Breast epithelium (tissue), 4 donors: Measurements from ENCODE around the gene LGR4. TPM values are rescaled to one million over a fixed set of nuclear protein-coding genes. Genes with fewer than 3 reads are reported as not detected.

Experiments
- DNase-seq, 2 donors: peaks; one replicate each; pipeline ENCODE4 v3.0.0-alpha.2; 2019; ENCODE audit warnings: low spot score in 2 of 2
- H3K27ac ChIP-seq, 2 donors: fragments of 200-600 bp; sonication (generic) in 1 of 2; one replicate each; pipeline ENCODE4 v1.5.1; 2016 to 2019; ENCODE audit warnings: mild to moderate bottlenecking in 1 of 2
- H3K27me3 ChIP-seq, 2 donors: fragments of 200-600 bp; sonication (generic) in 1 of 2; one replicate each; pipeline versions ENCODE4 v1.5.1 to v1.6.0; 2017 to 2019; ENCODE audit warnings: control low read depth in 1 of 2, mild to moderate bottlenecking in 1 of 2
- H3K36me3 ChIP-seq: fragments of 200-600 bp; one replicate; pipeline ENCODE4 v1.5.1; 2019
- H3K4me1 ChIP-seq, 2 donors: fragments of 200-600 bp; sonication (generic); one replicate each; pipeline ENCODE4 v1.5.1; 2016 to 2019; ENCODE audit warnings: control low read depth in 1 of 2
- H3K4me3 ChIP-seq, 3 donors: fragments of 200-600 bp; sonication (generic); 1 replicate in 2 of 3; 2 replicates in 1 of 3; pipeline ENCODE4 v1.5.1; 2016 to 2019; ENCODE audit warnings: mild to moderate bottlenecking in 3 of 3, moderate library complexity in 2 of 3
- H3K9me3 ChIP-seq, 2 donors: fragments of 200-600 bp; sonication (generic) in 1 of 2; one replicate each; pipeline ENCODE4 v1.5.1; 2016 to 2019; ENCODE audit warnings: control low read depth in 1 of 2
- CTCF ChIP-seq, 3 donors: fragments of 450-650 bp; IDR thresholded peaks; one replicate each; pipeline ENCODE4 v1.5.1; 2016 to 2017; ENCODE audit warnings: antibody characterized with exemption in 3 of 3, mild to moderate bottlenecking in 3 of 3, moderate library complexity in 3 of 3
- POLR2A ChIP-seq: fragments of 450-650 bp; IDR thresholded peaks from one replicate; pipeline ENCODE4 v1.6.1; 2016; ENCODE audit warnings: antibody characterized with exemption, mild to moderate bottlenecking, moderate library complexity
- POLR2AphosphoS5 ChIP-seq, 3 donors: sonication (generic); formaldehyde crosslinking; IDR thresholded peaks; one replicate each; pipeline ENCODE4 v1.6.1; 2017; ENCODE audit warnings: antibody characterized with exemption in 3 of 3
- intact Hi-C: fragments of 100-400 bp; cut with DNase I; formaldehyde crosslinking; loops from one replicate; pipeline ENCODE4 v1.15.1; 2023; ENCODE audit warnings: low total_unique reads
- total RNA-seq, 3 donors: library from RNA; depleted of rRNA; stranded (reverse); fragments of >200 nt; gene quantifications; one replicate each; pipeline ENCODE4 v1.1.0, GENCODE V29; 2016

LGR4 gene
- total RNA-seq, 3 donors from 2014 or later, result 28.5 to 93.7 (median 34.2) TPM

- Histone ChIP-seq H3K4me1 (no peaks in the 10 kb centered on the region), H3K36me3 (no peaks in the 10 kb centered on the region), H3K9me3 (no peaks in the 10 kb centered on the region), H3K4me3 (no peak overlapping the region), H3K27me3 (no peaks in the 10 kb centered on the region), H3K27ac (no peak overlapping the region)
- intact Hi-C loops, result no loop called here
- TF ChIP-seq CTCF (IDR thresholded peaks at IDR 0.05) (no peak), POLR2AphosphoS5 (IDR thresholded peaks at IDR 0.05) (no peak), POLR2A (no peak)
- DNase-seq, result no peak
These were observed 13.4 kb downstream of the LGR4 start for GRCh38 chr11:27459191-27459590.

GRCh38 chr11:27458182-27458581, 14.4 kb downstream of the LGR4 start:
- H3K4me1 ChIP-seq, result peaks cover 0 to 6% of the 10 kb centered on the region in 2 donors
- TF ChIP-seq POLR2AphosphoS5 (IDR thresholded peaks at IDR 0.05) (no peak), CTCF (IDR thresholded peaks at IDR 0.05) (no peak), POLR2A (no peak)
- H3K27me3 ChIP-seq, result no peaks in the 10 kb centered on the region
- no peak overlapping the region for H3K27ac ChIP-seq
- no peaks in the 10 kb centered on the region for H3K36me3 ChIP-seq
- H3K4me3 ChIP-seq, result no peak overlapping the region
- H3K9me3 ChIP-seq, result no peaks in the 10 kb centered on the region
- intact Hi-C loops, result no loop called here
- DNase-seq, result no peak

GRCh38 chr11:27456795-27457329, 15.7 kb downstream of the LGR4 start:
- no peaks in the 10 kb centered on the region for H3K27me3 ChIP-seq
- no peak for DNase-seq
- H3K4me1 ChIP-seq, result peaks cover 0 to 6% of the 10 kb centered on the region in 2 donors
- intact Hi-C loops, result no loop called here
- no peak overlapping the region for H3K4me3 ChIP-seq
- TF ChIP-seq CTCF (IDR thresholded peaks at IDR 0.05) (no peak), POLR2A (no peak), POLR2AphosphoS5 (IDR thresholded peaks at IDR 0.05) (no peak)
- H3K27ac ChIP-seq, result no peak overlapping the region
- no peaks in the 10 kb centered on the region for H3K9me3 ChIP-seq
- no peaks in the 10 kb centered on the region for H3K36me3 ChIP-seq

- peaks cover 0 to 6% of the 10 kb centered on the region in 2 donors for H3K4me1 ChIP-seq
- no peak for DNase-seq
- peak overlapping the region in 1 of 2 donors; percentile 8 for H3K27ac ChIP-seq
- H3K27me3 ChIP-seq, result no peaks in the 10 kb centered on the region
- intact Hi-C loops, result no loop called here
- H3K4me3 ChIP-seq, result no peak overlapping the region
- H3K9me3 ChIP-seq, result no peaks in the 10 kb centered on the region
- H3K36me3 ChIP-seq, result no peaks in the 10 kb centered on the region
- TF ChIP-seq CTCF (IDR thresholded peaks at IDR 0.05) (no peak), POLR2A (no peak), POLR2AphosphoS5 (IDR thresholded peaks at IDR 0.05) (no peak)
These were observed 16.3 kb downstream of the LGR4 start for GRCh38 chr11:27456140-27456794.

GRCh38 chr11:27455667-27456066, 16.9 kb downstream of the LGR4 start:
- Histone ChIP-seq H3K4me1 (peaks cover 0 to 6% of the 10 kb centered on the region in 2 donors), H3K9me3 (no peaks in the 10 kb centered on the region), H3K27ac (peak overlapping the region in 1 of 2 donors; percentile 8), H3K36me3 (no peaks in the 10 kb centered on the region), H3K4me3 (no peak overlapping the region), H3K27me3 (no peaks in the 10 kb centered on the region)
- intact Hi-C loops, result no loop called here
- TF ChIP-seq POLR2A (no peak), CTCF (IDR thresholded peaks at IDR 0.05) (no peak), POLR2AphosphoS5 (IDR thresholded peaks at IDR 0.05) (no peak)
- DNase-seq, result no peak
